NOMO-1 treated with DMSO at 0.1 percent for 48 hours (cell line): ENCODE data around the gene ERV3-1.
A peak's percentile ranks its signal among the peaks of the same experiment; 100 is the strongest.
"Not testable (repeated sequence)": the region's sequence is repeated elsewhere in the genome, so short reads cannot be mapped to it uniquely, and the experiment has no call there.

Source experiments
- DNase-seq: peaks from one replicate; lab custom pipeline; 2025; ENCODE audit not compliant: unreplicated experiment; lab: John Stamatoyannopoulos, UW

The ERV3-1 gene

GRCh38 chr7:65002972-65003585 is 3.4 kb downstream of the ERV3-1 start:
- DNase-seq: no peak

- no peak for DNase-seq
Observed at GRCh38 chr7:65001291-65001814, 5.1 kb downstream of the ERV3-1 start.

GRCh38 chr7:64999165-65000004 is 7.1 kb downstream of the ERV3-1 start:
- peak; percentile 96 for DNase-seq

- DNase-seq: no peak
Observed at GRCh38 chr7:64998865-64999164, 7.7 kb downstream of the ERV3-1 start.

GRCh38 chr7:64997927-64998391 is 8.5 kb downstream of the ERV3-1 start:
- no peak for DNase-seq

- DNase-seq: no peak
Observed at GRCh38 chr7:64997164-64997908, 9.2 kb downstream of the ERV3-1 start.

GRCh38 chr7:64996305-64996704 is 10.2 kb downstream of the ERV3-1 start:
- no peak for DNase-seq

GRCh38 chr7:64993901-64994300 is 12.6 kb downstream of the ERV3-1 start:
- DNase-seq: no peak

- DNase-seq: no peak
Observed at GRCh38 chr7:64992971-64993370, 13.5 kb downstream of the ERV3-1 start.

- no peak for DNase-seq
Observed at GRCh38 chr7:64990936-64991335, 15.6 kb downstream of the ERV3-1 start, which contains the start of gene ZNF117. Gene ZNF117 (minus strand): TSS chr7:64991036.

GRCh38 chr7:64990216-64990615 is 16.3 kb downstream of the ERV3-1 start:
- DNase-seq: no peak

GRCh38 chr7:64978497-64979203 is 27.8 kb downstream of the ERV3-1 start:
- DNase-seq: no peak

- DNase-seq: no peak
Observed at GRCh38 chr7:64965594-64965993, 40.9 kb downstream of the ERV3-1 start.

GRCh38 chr7:64959072-64959747 is 47.3 kb downstream of the ERV3-1 start:
- no peak for DNase-seq

- DNase-seq: peak; percentile 29
Observed at GRCh38 chr7:64951250-64951848, 55.1 kb downstream of the ERV3-1 start.

- DNase-seq: not testable (repeated sequence)
Observed at GRCh38 chr7:64950673-64951072, 55.8 kb downstream of the ERV3-1 start.

- not testable (repeated sequence) for DNase-seq
Observed at GRCh38 chr7:64948774-64949173, 57.7 kb downstream of the ERV3-1 start.

- DNase-seq: no peak
Observed at GRCh38 chr7:64947252-64948000, 59.1 kb downstream of the ERV3-1 start.

- DNase-seq: no peak
Observed at GRCh38 chr7:64946772-64947171, 59.7 kb downstream of the ERV3-1 start.
